IPS DF 4.7 (cell line): ENCODE results near the gene DIPK1A.

Experiments used
- DNase-seq: peaks from one replicate; pipeline ENCODE4 v3.0.0-alpha.2; 2013; ENCODE audit warnings: low spot score; ENCODE audit errors: extremely low read depth

The DIPK1A gene

DNA sequence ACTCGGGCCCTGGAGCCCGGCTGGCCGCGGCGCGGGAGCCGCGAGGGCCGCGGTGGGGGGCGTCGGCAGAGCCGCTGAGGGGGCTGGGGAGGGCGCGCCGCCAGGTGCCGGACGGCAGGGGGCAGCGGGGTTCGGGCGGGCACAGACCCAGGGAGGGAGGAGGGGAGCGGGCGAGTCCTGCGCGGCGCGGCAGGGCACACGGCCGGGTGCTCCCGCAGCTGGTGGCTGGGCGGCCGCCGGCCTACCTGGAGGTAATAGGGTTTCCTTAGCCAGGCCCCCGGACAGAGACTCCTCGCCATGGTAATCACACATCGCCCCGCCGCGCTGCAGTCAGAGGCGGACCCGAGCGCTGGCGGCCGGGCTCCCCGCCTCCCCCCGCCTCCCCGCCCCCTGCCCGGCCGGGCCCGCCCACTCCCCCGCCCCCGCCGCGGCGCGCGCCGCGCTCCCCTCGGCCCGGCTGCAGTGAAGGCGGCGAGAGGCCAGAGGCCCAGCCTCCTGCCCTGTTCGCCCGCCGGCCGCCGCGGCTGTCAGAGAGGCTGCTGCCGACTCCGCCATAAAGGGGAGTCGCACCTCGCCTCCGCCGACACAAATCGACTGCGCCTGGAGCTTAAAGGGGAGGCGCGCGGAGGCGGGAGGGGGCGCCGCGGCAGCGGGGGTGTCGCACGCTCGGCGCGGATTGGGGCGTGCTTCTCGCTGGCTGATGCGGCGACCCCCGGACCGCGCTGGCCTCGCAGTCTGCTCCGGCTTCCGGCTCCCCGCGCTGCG, at the start of gene DIPK1A:
Gene DIPK1A (minus strand): TSS at position 332 of the 765 bp plus-strand sequence. CDS start 33 bp downstream, at position 299.
- no peak for DNase-seq

DNA sequence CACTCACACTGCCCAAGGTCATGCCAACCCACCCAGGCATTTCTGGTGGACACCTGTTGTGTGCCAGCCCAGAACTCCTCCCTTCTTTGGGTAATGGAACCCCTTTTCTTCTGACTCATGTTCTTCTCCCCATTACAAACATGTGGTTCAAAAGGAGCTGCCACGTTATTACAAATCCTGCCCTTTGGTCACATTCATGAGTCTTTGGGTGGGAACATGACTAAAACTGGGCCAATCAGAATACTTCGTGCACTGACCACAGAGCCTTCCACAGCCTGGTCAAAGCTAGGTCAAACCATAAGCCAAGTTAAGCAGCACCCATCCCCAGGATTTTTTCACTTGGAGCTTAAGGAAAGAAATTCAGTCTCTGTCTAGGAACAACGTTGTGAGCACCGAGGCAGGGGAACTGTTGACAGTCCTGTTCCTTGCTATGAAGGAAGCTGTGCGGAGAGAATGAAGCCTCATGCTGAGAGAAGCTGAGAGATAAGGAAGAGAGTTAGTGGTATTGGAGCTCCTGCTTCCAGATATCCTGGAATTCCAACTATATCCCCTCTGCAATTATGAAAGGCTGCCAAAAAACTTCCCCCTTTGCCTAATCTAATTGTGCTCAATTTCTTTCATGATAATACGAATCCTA, 46.8 kb upstream of the DIPK1A start:
- no peak for DNase-seq

DNA sequence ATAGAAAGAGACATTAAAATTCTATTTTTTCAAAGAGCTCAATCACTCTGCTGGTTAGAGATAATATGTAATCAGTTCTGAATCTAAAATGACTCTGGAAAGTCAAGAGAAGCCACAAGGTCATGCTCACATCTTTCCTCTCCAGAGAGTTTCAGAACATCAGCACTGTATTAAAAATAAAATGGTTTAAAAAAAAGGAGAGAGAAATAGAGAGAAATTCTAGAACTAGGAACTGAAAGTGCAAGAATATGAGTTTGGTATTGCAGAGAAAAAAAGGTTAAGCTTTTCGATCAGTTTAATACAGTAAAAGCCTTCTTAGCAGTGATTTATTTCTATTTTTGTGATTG, 44.0 kb upstream of the DIPK1A start:
- DNase-seq: no peak

DNA sequence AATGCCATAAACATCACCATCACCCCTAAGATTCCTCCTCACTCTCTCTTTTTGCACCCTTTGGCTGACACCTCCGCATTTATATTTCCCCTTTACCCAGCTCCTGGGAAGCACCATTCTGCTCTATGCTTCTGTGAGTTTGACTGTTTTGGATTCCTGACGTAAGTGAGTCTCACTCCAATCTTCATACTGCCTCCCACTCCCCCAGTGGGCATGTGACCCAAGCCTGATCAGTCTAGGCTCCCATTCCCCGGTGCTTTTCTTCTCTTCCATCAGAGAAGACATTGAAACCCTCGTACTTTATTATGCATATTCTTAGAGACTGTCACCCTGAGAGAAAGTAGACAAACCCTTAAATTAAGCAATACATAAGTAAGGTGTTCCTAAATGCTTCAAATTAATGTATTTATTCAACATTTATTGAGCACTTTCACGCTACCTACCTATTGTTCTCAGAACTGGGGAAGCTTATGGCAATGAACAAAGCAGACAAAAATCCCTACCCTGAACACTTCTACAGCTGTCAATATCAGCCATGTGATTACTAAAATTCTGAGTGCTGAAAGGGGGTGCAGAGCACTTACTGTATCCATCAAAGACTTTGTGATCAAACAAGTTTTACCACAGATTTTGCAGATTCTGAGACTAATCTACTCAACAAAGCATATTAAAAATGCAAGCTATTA, 43.4 kb upstream of the DIPK1A start:
- no peak for DNase-seq

DNA sequence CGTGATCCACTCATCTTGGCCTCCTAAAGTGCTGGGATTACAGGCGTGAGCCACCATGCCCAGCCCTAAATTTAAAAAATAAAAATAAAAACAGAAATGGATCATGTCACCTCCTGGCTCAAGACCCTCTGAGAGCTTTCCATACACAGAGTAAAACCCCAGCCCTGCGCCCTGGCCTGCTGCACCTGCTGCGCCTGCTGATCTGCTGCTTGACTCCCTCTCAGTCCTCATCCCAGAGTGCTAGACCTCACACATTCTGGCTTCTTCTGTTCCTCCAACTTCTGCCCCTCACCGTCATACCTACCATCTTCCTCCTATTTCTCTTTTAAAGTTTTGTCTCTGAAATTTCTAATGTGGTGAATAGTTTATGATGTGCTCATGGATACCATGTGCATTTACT, 42.7 kb upstream of the DIPK1A start:
- no peak for DNase-seq

DNA sequence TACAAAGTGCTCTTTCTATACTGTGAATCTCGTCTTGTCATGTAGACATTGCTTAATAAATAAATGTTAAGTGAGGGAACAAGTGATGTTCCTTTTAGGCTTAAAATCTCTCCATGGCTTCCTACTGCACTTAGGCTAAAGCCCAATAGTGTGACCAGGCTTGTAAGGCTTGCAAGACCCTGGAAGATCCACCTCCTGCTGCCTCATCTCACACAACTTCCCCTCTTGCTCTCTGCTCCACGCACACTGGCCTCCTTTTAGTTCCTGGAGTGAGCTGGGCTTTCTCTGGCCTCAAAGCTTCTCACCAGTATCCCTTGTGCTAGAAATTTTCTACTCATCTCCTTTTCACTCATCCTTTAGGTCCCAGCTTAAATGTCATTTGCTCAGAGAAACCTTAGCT, 41.5 kb upstream of the DIPK1A start:
- DNase-seq: no peak

DNA sequence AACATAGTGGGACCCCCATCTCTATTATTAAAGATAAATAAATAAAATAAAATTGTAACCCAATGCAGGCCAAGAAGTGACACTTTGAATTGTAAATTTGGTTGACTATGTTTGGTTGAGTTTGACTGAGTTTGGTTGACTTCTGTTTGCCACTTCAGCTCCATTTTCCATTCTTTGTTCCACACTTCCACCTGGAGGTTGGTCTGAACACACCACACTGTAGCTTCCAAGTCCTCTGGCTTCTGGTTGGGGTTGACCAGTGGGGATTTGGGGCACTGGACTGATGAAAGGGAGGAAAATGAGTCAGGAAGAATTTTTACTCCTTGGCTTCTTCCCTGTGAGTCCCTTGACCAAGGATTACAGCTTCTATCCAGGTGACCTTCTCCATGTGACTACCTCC, 40.6 kb upstream of the DIPK1A start:
- DNase-seq: no peak

DNA sequence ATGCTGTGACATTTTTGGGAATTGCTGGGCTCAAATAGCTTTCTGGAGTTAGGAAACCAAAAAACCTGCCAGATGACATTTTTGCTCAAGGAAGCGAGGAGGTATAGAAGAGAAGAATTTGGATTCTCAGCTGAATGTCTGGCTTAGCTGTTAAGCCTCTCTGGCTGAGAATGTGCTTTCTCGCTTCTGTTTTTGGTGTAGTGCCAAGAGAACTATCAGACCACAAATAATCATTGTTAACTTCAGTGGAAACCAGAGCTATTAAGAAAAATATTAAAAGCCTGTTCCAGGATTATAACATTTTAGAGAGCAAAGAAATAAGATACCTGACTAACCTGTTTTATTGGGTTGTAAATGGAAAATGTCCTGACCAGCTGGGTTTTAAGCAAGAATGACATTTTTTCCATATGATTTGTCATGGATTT, 39.5 kb upstream of the DIPK1A start:
- DNase-seq: no peak

DNA sequence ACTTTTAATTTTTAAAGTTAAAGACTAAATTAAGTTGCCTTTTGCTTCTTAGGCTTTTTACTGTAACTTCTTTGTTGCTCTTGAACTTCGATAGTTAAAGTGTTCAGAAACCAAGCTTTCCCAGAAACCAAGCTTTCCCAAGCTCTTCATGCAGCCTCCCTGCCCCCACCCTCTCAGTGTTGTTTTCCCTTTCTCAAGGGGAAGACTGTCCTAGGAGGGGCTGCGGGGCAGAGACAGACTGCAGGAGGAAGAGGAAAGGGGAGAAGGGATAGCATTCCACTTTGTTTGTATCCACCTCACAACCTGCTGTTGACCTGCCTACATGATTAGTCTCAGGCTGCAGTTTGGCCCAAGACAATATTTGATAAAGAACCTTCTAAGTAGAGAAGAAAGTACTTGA, 39.0 kb upstream of the DIPK1A start:
- no peak for DNase-seq

DNA sequence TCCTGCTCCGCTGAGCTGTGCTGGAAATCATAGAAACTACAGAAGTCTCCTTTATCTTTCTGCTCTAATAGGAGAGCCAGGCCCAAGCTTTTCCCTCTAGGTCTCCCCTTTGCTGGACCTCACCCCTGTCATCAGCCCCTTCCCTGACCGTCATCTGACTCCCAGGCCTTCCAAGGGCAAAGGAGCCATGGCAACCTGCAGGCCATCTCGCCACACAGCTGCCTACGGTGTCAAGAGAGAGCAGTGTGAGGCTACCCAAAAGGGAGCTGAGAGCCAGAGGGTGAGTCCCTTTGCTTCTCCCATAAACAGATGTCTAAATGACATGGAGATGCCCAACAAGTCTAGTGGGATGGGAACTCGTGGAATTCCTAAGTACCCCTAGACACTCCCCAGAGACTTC, 37.6 kb upstream of the DIPK1A start:
- DNase-seq: no peak

DNA sequence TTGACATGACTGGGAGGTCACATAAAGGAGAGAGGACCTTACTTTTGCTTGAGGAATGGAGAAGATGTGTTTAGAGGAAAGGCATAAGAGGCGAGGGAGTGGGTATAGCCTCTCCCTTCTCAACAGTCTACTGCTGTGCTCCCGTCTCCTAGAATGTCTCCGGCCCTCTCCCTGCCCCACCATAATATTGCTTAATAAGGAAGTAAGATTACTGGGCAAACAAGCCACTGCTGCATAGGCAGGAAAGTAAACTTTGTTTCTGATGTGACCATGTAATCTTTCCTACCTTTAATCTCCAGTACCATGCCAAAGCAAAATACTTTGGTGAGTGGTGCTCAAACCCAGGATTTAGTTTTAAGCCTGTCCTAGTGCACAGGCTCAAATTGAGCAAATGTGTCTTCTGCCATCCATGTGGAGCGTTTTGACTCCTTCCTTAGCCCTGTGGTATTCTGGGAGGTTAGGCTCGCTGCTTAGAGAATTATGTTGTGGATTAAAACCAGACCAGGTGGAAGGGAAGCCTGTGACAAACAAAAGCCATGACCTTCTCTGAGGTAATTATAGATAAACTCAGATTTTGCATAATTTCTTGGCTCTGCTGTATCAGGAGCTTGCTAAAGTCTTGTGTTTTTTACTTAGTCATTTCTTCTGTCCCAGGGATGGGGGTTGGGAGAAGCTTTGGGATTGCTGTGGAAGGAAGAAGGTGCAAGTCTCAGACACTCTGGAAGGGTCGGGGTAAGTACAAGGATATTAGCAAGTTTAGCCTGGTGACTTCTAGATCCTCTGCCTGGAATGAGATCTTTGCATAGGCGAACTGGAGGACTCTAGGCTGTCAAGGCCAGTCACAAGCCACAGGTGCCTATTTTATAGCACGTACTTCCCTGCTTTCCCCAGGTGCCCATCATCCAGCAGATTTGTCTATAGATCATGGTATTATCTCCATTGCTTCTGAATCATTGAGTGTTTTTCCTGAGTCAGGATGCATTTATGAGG, 34.5 kb upstream of the DIPK1A start:
- DNase-seq: no peak

DNA sequence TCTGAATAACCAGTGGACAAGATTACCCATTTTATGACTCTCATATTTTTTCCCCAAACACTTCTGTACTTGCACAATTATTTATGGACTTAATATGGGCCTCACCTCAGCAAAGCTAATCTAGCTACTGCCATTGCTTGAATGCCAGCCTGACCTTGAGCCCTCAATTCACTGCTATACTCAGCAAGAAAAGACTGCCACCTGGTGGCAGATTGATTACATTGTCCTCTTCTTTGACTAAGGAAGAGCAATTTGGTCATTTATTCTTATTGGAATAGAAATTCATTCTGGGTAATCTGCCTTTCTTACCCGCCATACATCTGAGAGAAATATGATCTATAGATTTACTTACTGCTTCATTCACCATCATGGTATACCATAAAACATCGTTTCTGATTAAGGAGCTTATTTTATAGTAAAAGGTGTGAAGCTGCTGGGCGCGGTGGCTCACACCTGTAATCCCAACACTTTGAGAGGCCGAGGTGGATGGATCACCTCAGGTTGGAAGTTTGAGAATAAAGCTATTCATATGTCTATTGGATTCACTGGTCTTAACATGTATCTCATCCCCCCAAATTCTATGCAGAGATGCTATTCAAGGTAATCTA, 32.9 kb upstream of the DIPK1A start:
- DNase-seq: no peak

DNA sequence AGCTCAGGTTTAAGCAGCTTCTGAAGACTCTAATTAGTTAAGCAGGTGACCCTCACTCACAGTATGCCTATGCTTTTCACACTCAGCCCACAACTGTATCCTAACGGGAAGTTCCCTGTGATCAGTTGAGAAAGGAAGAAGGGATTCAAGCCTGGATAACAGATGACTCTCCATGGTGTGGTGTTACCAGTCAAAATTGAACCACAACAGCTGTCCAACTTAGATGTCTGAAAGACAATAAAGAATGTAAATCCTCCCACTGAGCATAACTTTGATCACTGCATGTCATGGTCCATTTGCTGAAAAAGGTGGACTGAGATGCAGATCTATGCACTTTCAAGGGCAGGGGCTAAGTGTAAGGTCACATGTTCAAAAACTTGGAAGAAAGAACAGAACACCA, 32.3 kb upstream of the DIPK1A start:
- DNase-seq: no peak

DNA sequence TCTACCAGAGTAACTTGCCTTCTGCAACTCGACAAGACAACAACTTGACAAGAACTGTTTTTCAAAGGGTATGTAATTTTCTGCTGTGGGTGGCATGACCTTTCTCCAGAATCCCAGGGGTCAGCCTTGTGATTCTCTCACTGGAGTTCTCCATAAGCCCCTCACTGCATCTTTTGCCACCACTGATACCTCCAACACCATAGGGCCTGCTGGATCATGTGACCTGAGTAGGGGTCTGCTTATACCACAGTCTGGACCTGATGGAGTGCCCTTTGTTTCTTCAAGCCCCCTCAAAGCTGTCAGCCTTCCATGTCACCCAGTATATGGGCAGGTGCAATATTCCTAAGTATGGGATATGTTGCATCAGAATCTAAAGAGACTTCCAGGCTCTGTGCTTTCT, 31.6 kb upstream of the DIPK1A start:
- no peak for DNase-seq

DNA sequence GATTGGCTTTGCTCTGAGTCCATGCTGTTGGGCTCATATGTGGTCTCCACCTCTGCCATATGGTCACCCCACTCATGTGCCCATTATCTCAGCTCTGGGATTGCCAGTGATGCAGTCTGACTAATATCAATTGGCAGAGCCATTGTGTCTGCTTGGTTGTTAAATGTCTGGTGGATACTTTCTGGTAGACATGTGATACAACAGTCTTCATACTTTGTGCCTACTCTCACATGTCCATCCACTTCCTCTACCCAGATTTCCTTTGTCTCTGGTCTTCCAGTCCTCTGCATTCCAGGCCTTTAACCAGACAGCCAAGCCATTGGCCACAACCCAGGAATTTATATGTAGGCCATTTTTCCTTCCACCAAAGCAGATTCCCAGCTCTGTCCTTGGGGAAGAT, 30.8 kb upstream of the DIPK1A start:
- DNase-seq: no peak

DNA sequence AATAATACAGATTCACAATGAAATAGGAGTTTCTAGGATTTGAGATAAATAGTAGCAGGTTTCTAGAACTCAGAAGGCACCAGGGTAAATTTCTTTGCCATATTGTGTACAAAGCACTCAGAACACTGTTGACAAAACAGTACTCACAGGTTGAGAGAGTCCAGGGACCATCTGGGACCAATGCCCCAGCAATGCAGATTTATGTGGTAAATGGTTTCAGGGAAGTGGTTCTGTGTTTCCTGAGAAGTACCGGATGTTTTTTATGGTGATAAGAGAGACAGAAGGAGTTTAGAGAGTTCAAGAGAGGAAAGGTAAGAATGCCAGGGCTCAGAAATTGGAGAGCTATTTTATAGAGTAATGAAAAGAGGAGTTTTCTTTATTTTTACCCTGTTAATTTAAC, 29.6 kb upstream of the DIPK1A start:
- DNase-seq: no peak

DNA sequence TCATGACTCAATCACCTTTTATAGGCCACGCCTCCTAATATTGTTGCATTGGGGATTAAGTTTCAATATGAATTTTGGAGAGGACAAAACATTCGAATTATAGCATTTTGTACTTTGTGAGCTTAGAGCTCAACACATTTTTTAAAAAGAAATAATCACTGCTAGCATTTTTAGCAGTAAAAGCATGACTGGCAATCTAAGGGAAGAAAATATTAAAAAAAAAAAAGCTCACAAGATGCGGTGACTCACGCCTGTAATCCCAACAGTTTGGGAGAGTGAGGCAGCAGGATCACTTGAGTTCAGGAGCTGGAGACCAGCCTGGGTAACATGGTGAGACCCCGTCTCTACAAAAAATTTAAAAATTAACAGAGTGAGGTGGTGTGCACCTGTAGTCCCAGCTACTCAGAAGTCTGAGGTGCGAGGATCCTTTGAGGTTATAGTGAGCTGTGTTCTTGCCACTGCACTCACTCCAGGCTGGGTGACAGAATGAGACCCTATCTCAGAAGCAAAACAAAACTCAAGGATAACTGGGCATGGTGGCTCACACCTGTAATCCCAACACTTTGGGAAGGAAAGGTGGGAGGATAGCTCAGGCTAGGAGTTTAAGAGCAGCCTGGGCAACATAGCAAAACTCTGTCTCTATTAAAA, 28.8 kb upstream of the DIPK1A start:
- DNase-seq: no peak

DNA sequence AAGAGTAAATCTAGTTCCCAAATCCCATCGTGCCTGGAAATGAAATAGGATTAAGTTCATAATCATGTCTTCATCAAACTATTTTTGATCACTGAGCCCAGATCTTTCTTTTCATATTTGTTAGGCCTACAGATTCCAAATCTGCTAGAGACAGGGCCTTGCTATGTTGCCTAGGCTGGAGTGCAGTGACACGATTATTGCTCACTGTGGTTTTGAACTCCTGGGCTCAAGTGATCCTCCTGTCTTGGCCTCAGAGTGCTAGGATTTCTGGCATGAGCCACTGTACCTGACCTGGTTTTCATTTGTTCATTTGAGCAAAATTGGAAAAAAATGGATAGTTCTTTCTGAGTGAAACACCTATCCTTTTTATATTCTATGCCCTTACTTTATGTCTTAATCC, 28.0 kb upstream of the DIPK1A start:
- no peak for DNase-seq

DNA sequence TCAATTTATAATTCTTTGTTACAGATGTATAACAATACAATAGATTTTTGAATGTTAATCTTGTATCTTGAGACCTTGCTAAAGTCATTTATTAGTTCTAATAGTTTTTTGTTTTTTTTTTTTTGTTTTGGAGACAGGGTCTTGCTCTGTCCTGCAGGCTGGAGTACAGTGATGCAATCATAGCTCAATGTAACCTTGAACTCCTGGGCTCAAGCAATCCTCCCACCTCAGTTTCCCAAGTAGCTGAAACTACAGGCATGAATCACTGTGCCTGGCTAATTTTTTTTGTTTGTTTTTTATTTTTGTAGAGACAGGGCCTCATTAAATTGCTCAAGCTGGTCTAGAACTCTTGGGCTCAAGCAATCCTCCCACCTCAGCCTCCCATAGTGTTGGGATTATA, 26.2 kb upstream of the DIPK1A start:
- no peak for DNase-seq

DNA sequence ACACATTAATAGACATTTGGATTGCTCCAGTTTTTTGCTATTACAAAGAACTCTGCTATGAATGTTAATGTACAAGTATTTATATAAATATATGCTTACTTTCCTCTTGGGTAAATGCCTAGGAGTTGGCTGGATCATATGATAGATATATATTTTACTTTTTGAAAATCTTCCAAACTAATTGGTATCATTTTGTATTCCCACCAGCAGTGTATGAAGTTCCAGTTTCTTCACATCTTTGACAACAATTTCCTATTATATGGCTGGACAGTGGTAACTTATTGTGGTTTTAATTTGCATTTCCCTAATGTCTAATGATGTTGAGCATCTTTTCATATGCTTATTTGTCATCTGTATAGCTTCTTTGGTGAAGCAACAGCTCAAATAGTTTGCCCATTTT, 23.8 kb upstream of the DIPK1A start:
- no peak for DNase-seq
